GM21447 (cell line): ENCODE measurements around the gene CEPT1.
"Not testable (repeated sequence)": the region's sequence is repeated elsewhere in the genome, so short reads cannot be mapped to it uniquely, and the experiment has no call there.

Experiments used
- ATAC-seq: cut with Tn5 transposase; IDR thresholded peaks from one replicate; pipeline ENCODE4 v1.9.1; 2021; ENCODE audit not compliant: unreplicated experiment

The CEPT1 gene

DNA sequence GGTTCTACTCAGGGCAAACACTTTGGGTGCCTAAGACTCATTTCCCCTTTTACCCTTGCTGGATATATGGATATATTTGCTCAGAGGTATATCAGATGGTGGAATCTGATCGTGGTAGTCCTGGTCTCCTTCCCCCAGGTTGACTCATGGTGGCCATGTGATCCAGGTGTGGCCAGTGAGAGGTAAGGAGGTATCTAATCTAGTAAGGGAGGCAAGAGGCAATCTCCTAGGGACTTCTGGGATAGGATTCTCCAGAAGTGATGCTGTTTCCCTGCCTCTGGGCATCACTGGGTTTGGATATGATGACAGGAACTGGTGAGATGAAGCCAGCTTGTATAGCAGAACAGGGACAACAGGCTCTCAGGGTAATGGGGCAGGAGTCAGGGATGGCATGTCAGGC lies 68.9 kb downstream of the CEPT1 start:
- no peak for ATAC-seq

DNA sequence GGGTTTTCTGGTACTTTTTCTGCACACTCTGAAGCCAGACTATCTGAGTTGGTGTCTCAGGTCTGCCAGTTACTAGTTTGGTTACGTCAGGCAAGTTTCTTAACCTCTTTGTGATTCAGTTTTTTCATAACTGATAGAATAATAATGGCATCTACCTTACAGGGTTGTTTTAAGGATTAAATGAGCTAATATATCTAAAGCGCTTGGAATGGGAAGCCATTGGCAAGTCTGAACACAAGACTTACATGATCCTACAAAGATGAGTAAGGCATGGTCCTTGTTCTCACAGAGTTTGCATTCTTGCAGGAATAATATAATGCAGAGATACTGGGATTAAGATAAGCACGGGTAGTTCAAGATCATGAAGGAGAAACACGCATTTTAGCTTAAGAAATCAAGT lies 69.6 kb downstream of the CEPT1 start:
- no peak for ATAC-seq

GRCh38 chr1:111211921-111212320 lies 71.9 kb downstream of the CEPT1 start:
- ATAC-seq, result no peak

GRCh38 chr1:111212634-111213335 lies 72.8 kb downstream of the CEPT1 start:
- no peak for ATAC-seq

DNA sequence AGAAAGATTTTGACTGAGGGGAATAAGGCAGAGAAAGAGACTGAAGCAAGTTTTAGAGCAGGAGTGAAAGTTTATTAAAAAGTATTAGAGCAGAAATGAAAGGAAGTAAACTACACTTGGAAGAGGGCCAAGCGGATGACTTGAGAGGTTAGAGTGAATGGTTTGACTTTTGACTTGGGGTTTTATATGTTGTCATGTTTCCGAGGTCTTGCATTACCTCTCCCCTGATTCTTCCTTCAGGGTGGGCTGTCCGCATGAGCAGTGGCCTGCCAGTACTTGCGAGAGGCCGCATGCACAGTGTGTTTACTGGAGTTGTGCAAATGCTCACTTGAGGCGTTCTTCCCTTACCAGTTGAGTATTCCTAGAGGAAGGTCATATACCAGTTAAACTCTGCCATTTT lies 73.4 kb downstream of the CEPT1 start:
- ATAC-seq, result no peak

- no peak for ATAC-seq
These were observed 74.2 kb downstream of the CEPT1 start for GRCh38 chr1:111214074-111214801.

- no peak for ATAC-seq
These were observed 74.9 kb downstream of the CEPT1 start for GRCh38 chr1:111214884-111215283.

DNA sequence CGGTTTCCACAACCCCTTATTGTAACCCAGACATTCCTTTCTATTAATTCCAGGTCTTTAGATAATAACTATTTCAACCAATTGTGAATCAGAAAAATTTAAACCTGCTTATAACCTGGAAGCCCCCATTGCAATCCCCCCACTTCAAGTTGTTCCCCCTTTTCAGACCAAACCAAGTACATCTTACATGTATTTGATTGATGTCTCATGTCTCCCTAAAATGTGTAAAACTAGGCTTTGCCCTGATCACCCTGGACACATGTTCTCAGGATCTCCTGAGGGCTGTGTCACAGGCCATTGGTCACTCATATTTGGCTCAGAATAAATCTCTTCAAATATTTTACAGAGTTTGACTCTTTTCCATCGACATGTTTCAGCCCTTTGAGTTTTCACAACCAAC lies 75.3 kb downstream of the CEPT1 start:
- ATAC-seq, result not testable (repeated sequence)

GRCh38 chr1:111216751-111217150 lies 76.7 kb downstream of the CEPT1 start:
- no peak for ATAC-seq

- no peak for ATAC-seq
These were observed 77.3 kb downstream of the CEPT1 start for GRCh38 chr1:111217183-111217910.

- ATAC-seq, result no peak
These were observed 78.9 kb downstream of the CEPT1 start for GRCh38 chr1:111218701-111219556.

DNA sequence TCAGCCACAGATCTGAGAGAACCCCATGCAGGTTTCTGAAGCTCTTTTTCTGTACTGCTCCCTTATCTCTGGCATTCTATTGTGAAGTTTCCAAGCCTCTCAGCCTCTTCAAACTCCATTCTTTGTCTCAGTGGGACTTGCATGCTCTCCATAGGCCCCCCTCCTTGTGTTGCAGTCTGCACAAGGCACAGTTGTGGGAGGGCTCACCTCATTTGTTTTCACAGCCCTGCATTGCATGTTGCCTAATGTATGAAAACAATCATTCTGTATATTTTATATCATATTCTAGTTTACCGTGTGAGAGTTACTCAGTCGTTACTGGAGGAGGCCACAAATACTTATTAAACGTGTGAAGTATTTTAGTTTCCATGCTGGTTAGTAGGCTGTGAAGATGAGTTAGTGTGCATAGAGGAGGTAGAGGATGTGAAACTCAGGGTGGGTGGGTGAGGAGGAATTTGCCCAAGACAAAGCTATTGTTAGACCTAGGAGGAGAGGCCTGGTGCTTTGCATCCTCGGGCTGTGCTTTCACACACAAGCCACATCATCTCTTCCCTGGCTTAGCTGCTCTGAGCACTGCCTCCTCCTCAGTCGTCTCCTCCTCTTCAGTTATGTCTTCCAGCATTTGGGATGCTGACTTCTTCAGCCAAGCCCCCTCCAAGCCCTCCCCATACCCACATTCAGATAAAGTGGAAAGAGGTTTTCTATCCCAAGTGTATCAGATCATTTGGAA lies 79.7 kb downstream of the CEPT1 start:
- ATAC-seq, result peak; percentile 25

- no peak for ATAC-seq
These were observed 80.4 kb downstream of the CEPT1 start for GRCh38 chr1:111220302-111220890.

GRCh38 chr1:111221276-111221632 lies 81.2 kb downstream of the CEPT1 start:
- ATAC-seq, result no peak

DNA sequence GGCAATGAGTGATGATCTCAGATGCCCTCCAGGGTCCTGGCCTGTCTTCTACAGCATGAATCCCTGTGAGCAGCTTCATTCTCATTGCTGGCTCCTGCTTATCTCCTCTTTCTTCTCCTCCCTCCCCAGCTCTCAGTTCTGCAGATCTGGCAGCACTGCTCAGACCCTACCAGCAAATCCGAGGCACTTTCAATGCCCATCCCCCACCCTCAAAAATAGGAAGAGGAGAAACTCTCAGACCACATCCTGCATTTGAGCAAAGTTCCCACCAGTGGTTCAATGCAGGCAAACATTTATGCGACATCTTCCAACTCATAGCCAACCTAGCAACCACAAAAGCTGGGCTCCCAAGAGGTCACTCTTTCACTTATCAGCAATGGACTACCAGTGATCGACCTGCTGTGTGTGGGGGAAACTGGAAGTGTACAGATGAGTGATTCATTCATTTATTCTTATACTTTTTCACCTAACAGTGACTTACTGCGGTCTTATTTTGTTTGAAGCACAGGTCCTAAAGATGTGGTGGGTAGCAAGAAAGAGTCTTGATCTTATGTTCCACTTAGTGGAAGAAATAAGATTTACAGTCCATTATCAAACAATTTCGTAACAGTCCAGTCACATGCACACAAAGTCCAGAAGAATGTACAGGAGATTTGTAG lies 81.7 kb downstream of the CEPT1 start:
- peak; percentile 52 for ATAC-seq

- peak; percentile 3 for ATAC-seq
These were observed 82.5 kb downstream of the CEPT1 start for GRCh38 chr1:111222308-111223125.

GRCh38 chr1:111223126-111223685 lies 83.2 kb downstream of the CEPT1 start:
- no peak for ATAC-seq

DNA sequence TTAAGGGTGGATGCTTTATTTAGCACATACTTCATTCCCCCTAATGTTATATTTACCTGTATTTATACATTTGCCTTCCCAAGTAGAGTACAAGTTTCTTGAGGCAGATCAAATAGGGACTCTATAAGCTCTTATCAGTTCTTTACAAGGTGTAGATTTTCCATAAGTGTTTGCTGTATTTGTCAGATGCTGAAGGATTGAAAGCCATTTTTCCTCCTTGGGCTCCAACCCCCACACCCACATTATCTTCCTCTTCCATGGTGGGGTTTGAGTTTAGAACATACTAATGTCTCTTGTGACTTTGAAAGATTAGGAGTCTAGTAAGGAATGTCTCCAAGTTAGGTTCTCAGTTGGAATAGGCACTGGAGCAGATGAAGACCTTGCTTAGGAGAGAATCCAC lies 85.1 kb downstream of the CEPT1 start:
- no peak for ATAC-seq
